CD8-positive, alpha-beta memory T cell (primary cell): ENCODE measurements around the gene CAPN1. TPM values are rescaled to one million over a fixed set of nuclear protein-coding genes. Genes with fewer than 3 reads are reported as not detected.

ENCODE experiments used
- CTCF ChIA-PET: fragments of 350-600 bp; sonication (Branson Sonifier 250); formaldehyde crosslinking; loops from one replicate; lab custom pipeline; 2021; ENCODE audit warnings: antibody characterized with exemption; lab: Charles Lee
- POLR2A ChIA-PET: fragments of 350-600 bp; sonication (Branson Sonifier 250); formaldehyde crosslinking; loops from one replicate; lab custom pipeline; 2021; ENCODE audit warnings: antibody characterized with exemption; lab: Charles Lee
- DNase-seq, 5 donors: peaks; one replicate each; pipeline versions ENCODE4 v3.0.0 to v3.0.0-alpha.2; 2020 to 2022; ENCODE audit warnings: mixed read lengths in 1 of 5
- H3K27ac ChIP-seq: one replicate; pipeline ENCODE4 v1.7.0; 2013; ENCODE audit warnings: low read depth, mild to moderate bottlenecking, low read length, moderate library complexity
- H3K27me3 ChIP-seq: 2 replicates; pipeline ENCODE4 v1.7.0; 2013; ENCODE audit warnings: low read length, mild to moderate bottlenecking; ENCODE audit not compliant: insufficient read depth, poor library complexity, severe bottlenecking
- H3K36me3 ChIP-seq: 2 replicates; pipeline ENCODE4 v1.7.0; 2013; ENCODE audit warnings: mild to moderate bottlenecking, low read length, moderate library complexity; ENCODE audit not compliant: insufficient read depth
- H3K4me1 ChIP-seq: 2 replicates; pipeline ENCODE4 v1.7.0; 2013; ENCODE audit warnings: mild to moderate bottlenecking, low read length, moderate library complexity; ENCODE audit not compliant: insufficient read depth
- H3K4me3 ChIP-seq: 2 replicates; pipeline ENCODE4 v1.7.0; 2013; ENCODE audit warnings: mild to moderate bottlenecking, low read length
- H3K9me3 ChIP-seq: 2 replicates; pipeline ENCODE4 v1.7.0; 2013; ENCODE audit warnings: mild to moderate bottlenecking, low read length
- H3K27ac Mint-ChIP-seq, 8 donors: one replicate each; pipeline ENCODE4 v1.8.0; 2020 to 2021; ENCODE audit warnings: mixed read lengths in 8 of 8, mild to moderate bottlenecking in 6 of 8, inconsistent platforms in 3 of 8, moderate library complexity in 3 of 8
- H3K27me3 Mint-ChIP-seq, 2 donors: one replicate each; pipeline ENCODE4 v1.8.0; 2020 to 2021; ENCODE audit warnings: mixed read lengths in 2 of 2, mild to moderate bottlenecking in 1 of 2, moderate library complexity in 1 of 2
- H3K36me3 Mint-ChIP-seq, 3 donors: one replicate each; pipeline ENCODE4 v1.8.0; 2020 to 2021; ENCODE audit warnings: mixed read lengths in 3 of 3, inconsistent platforms in 1 of 3, mild to moderate bottlenecking in 1 of 3
- H3K4me1 Mint-ChIP-seq, 3 donors: one replicate each; pipeline ENCODE4 v1.8.0; 2020 to 2021; ENCODE audit warnings: mixed read lengths in 3 of 3, inconsistent platforms in 1 of 3, mild to moderate bottlenecking in 1 of 3
- H3K4me3 Mint-ChIP-seq, 7 donors: one replicate each; pipeline ENCODE4 v1.8.0; 2020 to 2021; ENCODE audit warnings: mixed read lengths in 7 of 7, mild to moderate bottlenecking in 6 of 7, moderate library complexity in 4 of 7, inconsistent platforms in 2 of 7
- H3K9me3 Mint-ChIP-seq, 5 donors: one replicate each; pipeline ENCODE4 v1.8.0; 2020 to 2022; ENCODE audit warnings: mixed read lengths in 5 of 5, mild to moderate bottlenecking in 3 of 5, moderate library complexity in 2 of 5, inconsistent platforms in 1 of 5
- polyA plus RNA-seq: library from polyadenylated mRNA; unstranded; fragments of 300-500 nt; fragmentation: Illumina TruSeq; gene quantifications from one replicate; pipeline ENCODE4 v1.2.3, GENCODE V29; 2021
- total RNA-seq, 2 experiments: library from RNA; stranded (reverse); gene quantifications; one replicate each; pipeline ENCODE4 v1.2.3, GENCODE V29; 2021

The CAPN1 gene
- total and polyA plus RNA-seq, 3 experiments from 2014 or later, result 88.2 to 110 (median 92.0) TPM

DNA sequence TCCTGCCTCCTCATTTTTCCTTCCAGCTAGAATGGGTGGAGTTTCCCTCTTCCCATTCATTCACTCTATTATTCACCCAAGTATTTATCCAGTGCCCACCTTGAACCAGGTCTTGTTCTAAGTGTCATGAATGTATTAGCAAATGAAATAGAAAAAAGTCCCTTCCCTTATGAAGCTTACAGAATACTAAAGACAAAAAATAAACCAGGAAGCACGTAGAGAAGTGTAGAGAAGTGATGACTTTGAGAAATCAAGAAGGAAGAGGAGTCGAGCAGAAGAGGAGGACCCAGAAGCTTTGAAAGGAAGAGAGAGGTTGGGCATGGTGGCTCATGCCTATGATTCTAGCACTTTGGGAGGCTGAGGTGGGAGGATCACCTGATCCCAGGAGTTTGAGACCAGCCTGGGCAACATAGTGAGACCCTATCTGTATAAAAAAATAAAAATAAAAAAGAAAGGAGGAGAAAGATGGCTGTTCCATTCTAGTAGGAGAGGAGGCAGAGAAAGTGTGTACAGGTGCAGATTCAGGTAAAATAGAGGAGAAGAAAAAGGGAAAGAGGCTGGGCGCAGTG lies 30.3 kb upstream of the CAPN1 start:
- no peak for DNase-seq
- Mint-ChIP-seq H3K9me3 (peaks cover 0 to 3% (median 0%) of the 10 kb centered on the region in 5 donors), H3K4me3 (no peak overlapping the region), H3K27me3 (peaks cover 0 to 4% of the 10 kb centered on the region in 2 donors), H3K27ac (peak overlapping the region in 1 of 8 donors; percentile 3), H3K4me1 (no peaks in the 10 kb centered on the region), H3K36me3 (no peaks in the 10 kb centered on the region)
- no peak overlapping the region for H3K27ac ChIP-seq
- no peaks in the 10 kb centered on the region for H3K4me1 ChIP-seq
- CTCF ChIA-PET, result no interaction called here
- H3K4me3 ChIP-seq, result no peak overlapping the region
- H3K27me3 ChIP-seq, result no peaks in the 10 kb centered on the region
- POLR2A ChIA-PET, result interaction anchor here (0.5 kb wide), 1 partner anchor 89 kb away, joined by 4 read pairs; no protein-coding TSS in a partner anchor
- no peaks in the 10 kb centered on the region for H3K9me3 ChIP-seq
- H3K36me3 ChIP-seq, result no peaks in the 10 kb centered on the region

DNA sequence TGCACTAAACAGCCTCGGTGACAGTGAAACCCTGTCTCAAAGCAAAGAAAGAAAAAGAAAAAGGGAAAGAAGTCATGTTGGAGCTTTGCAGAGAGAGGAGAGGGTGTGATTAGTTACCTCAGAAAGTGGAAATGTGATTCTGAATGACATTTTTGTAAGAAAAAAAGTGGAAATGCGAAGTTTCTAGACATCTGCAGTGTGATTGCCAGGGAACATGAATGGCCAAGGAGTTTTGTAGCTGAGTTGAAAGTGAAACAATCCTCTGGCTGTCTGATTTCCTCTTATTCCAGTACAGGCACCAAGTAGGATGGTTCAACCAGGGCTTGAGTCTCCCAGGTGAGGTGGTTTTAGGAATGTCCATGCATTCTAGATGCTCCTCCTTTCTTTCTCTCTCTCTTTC lies 29.6 kb upstream of the CAPN1 start:
- H3K27me3 ChIP-seq, result no peaks in the 10 kb centered on the region
- ChIA-PET POLR2A (interaction anchor here (0.5 kb wide), 1 partner anchor 89 kb away, joined by 4 read pairs; no protein-coding TSS in a partner anchor), CTCF (no interaction called here)
- Mint-ChIP-seq H3K36me3 (no peaks in the 10 kb centered on the region), H3K4me1 (no peaks in the 10 kb centered on the region), H3K27me3 (peaks cover 0 to 4% of the 10 kb centered on the region in 2 donors), H3K27ac (no peak overlapping the region), H3K9me3 (peaks cover 0 to 3% (median 0%) of the 10 kb centered on the region in 5 donors), H3K4me3 (peak overlapping the region in 1 of 7 donors; percentile 15)
- DNase-seq, result no peak
- no peak overlapping the region for H3K27ac ChIP-seq
- no peaks in the 10 kb centered on the region for H3K4me1 ChIP-seq
- H3K9me3 ChIP-seq, result no peaks in the 10 kb centered on the region
- H3K4me3 ChIP-seq, result no peak overlapping the region
- no peaks in the 10 kb centered on the region for H3K36me3 ChIP-seq

DNA sequence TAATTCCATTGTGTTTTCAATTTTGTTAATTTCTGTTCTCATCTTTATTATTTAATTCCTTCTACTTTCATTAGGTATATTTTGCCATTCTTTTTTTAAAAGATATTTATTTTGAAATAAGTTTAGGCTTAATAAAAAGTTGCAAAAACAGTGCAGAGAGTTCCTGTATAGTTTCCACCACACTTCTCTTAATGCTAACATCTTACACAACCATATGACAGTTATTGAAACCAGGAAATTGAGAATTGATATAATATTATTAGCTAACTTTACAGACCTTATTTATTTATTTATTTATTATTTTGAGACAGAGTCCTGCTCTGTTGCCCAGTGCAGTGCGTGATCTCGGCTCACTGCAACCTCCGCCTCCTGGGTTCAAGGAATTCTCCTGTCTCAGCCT lies 25.5 kb upstream of the CAPN1 start:
- Mint-ChIP-seq H3K4me1 (no peaks in the 10 kb centered on the region), H3K27me3 (peaks cover 9 to 15% of the 10 kb centered on the region in 2 donors), H3K36me3 (no peaks in the 10 kb centered on the region), H3K9me3 (no peaks in the 10 kb centered on the region), H3K4me3 (no peak overlapping the region), H3K27ac (no peak overlapping the region)
- ChIA-PET POLR2A (no interaction called here), CTCF (no interaction called here)
- H3K4me1 ChIP-seq, result no peaks in the 10 kb centered on the region
- no peak for DNase-seq
- no peak overlapping the region for H3K27ac ChIP-seq
- H3K4me3 ChIP-seq, result no peak overlapping the region
- H3K27me3 ChIP-seq, result no peaks in the 10 kb centered on the region
- H3K36me3 ChIP-seq, result no peaks in the 10 kb centered on the region
- H3K9me3 ChIP-seq, result no peaks in the 10 kb centered on the region

DNA sequence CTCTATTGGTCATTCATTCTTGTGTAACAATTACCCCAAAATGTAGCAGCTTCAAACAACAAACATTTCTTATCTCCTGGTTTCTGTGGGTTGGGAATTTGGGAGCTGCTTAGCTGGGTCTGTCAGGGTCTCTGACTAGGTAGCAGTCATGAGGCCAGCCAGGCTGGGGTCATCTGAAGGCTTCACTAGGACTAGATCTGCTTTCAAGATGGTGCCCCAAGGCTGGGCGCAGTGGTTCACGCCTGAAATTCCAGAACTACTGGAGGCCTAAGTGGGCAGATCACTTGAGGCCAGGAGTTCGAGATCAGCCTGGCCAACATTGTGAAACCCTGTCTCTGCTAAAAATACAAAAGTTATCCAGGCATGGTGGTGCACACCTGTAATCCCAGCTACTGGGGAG lies 24.8 kb upstream of the CAPN1 start:
- Histone ChIP-seq H3K27ac (no peak overlapping the region), H3K27me3 (no peaks in the 10 kb centered on the region), H3K9me3 (no peaks in the 10 kb centered on the region), H3K4me3 (no peak overlapping the region), H3K4me1 (no peaks in the 10 kb centered on the region), H3K36me3 (no peaks in the 10 kb centered on the region)
- POLR2A ChIA-PET, result no interaction called here
- Mint-ChIP-seq H3K27me3 (peaks cover 9 to 15% of the 10 kb centered on the region in 2 donors), H3K9me3 (no peaks in the 10 kb centered on the region), H3K27ac (peak overlapping the region in 1 of 8 donors; percentile 11), H3K4me1 (no peaks in the 10 kb centered on the region), H3K4me3 (no peak overlapping the region), H3K36me3 (no peaks in the 10 kb centered on the region)
- CTCF ChIA-PET, result no interaction called here
- DNase-seq, result no peak

DNA sequence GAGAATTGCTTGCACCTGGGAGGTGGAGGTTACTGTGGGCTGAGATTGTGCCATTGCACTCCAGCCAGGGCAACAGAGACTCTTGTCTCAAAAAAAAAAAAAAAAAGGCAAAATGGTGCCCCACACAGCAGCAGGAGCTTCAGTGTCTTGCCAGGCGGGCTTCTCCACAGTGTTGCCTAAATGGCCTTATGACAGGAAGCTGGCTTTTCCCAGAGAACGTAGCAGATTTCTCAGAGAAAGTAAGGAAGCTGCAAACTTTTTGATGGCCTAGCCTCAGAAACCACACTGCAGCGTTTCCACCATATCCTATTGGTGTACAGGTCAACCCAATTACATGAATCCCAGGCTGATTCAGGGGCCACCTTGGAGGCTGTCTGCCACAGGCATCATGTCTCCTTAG lies 24.4 kb upstream of the CAPN1 start:
- Histone ChIP-seq H3K9me3 (no peaks in the 10 kb centered on the region), H3K36me3 (no peaks in the 10 kb centered on the region), H3K4me1 (no peaks in the 10 kb centered on the region), H3K27ac (no peak overlapping the region), H3K27me3 (no peaks in the 10 kb centered on the region), H3K4me3 (no peak overlapping the region)
- no peaks in the 10 kb centered on the region for H3K4me1 Mint-ChIP-seq
- H3K27ac Mint-ChIP-seq, result no peak overlapping the region
- no peaks in the 10 kb centered on the region for H3K36me3 Mint-ChIP-seq
- H3K4me3 Mint-ChIP-seq, result no peak overlapping the region
- ChIA-PET CTCF (no interaction called here), POLR2A (interaction anchor here (0.6 kb wide), 1 partner anchor 262 kb away, joined by 3 read pairs; no protein-coding TSS in a partner anchor)
- no peak for DNase-seq
- H3K9me3 Mint-ChIP-seq, result no peaks in the 10 kb centered on the region
- peaks cover 9 to 15% of the 10 kb centered on the region in 2 donors for H3K27me3 Mint-ChIP-seq

DNA sequence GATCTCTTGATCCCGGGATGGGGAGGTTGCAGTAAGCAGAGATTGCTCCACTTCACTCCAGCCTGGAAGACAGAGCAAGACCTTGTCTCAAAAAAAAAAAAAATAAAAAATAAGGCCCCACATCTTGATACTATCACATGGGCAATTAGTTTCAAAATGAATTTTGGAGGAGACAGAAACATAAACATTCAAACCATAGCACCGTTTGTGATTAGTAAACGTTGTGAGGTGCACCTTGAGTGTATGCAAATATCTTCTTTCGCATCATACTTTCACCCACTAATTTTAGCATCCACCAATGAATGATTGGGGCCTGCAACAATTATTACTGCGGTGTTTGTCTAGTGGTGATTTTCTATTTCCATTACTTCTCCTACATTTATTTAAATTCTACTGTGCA lies 22.7 kb upstream of the CAPN1 start:
- Mint-ChIP-seq H3K36me3 (no peaks in the 10 kb centered on the region), H3K27ac (no peak overlapping the region), H3K27me3 (peaks cover 9 to 15% of the 10 kb centered on the region in 2 donors), H3K4me3 (no peak overlapping the region), H3K9me3 (no peaks in the 10 kb centered on the region), H3K4me1 (no peaks in the 10 kb centered on the region)
- CTCF ChIA-PET, result no interaction called here
- POLR2A ChIA-PET, result no interaction called here
- no peaks in the 10 kb centered on the region for H3K4me1 ChIP-seq
- H3K27ac ChIP-seq, result no peak overlapping the region
- H3K36me3 ChIP-seq, result no peaks in the 10 kb centered on the region
- DNase-seq, result no peak
- H3K27me3 ChIP-seq, result no peaks in the 10 kb centered on the region
- H3K4me3 ChIP-seq, result no peak overlapping the region
- H3K9me3 ChIP-seq, result no peaks in the 10 kb centered on the region

DNA sequence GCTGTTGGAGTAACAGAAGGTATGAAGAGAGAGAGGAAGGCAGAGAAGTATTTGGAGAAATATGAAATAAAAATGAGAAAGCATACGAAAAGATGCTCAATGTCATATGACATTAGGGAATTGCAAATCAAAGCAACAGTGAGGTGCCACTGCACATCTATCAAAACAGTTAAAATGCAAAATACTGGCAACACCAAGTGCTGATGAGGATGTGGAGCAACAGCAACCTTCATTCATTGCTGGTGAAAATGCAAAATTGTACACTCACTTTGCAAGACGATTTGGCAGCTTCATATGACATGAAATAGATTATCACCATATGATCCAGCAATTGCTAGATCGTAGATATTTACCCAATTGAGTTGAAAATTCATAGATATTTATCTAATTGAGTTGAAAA lies 21.1 kb upstream of the CAPN1 start:
- no peaks in the 10 kb centered on the region for H3K36me3 Mint-ChIP-seq
- H3K36me3 ChIP-seq, result no peaks in the 10 kb centered on the region
- H3K4me1 Mint-ChIP-seq, result no peaks in the 10 kb centered on the region
- H3K4me3 ChIP-seq, result no peak overlapping the region
- ChIA-PET POLR2A (no interaction called here), CTCF (no interaction called here)
- no peak overlapping the region for H3K4me3 Mint-ChIP-seq
- peaks cover 11 to 15% of the 10 kb centered on the region in 2 donors for H3K27me3 Mint-ChIP-seq
- no peaks in the 10 kb centered on the region for H3K27me3 ChIP-seq
- no peak overlapping the region for H3K27ac Mint-ChIP-seq
- no peak overlapping the region for H3K27ac ChIP-seq
- no peaks in the 10 kb centered on the region for H3K9me3 ChIP-seq
- H3K9me3 Mint-ChIP-seq, result no peaks in the 10 kb centered on the region
- DNase-seq, result no peak
- H3K4me1 ChIP-seq, result no peaks in the 10 kb centered on the region

DNA sequence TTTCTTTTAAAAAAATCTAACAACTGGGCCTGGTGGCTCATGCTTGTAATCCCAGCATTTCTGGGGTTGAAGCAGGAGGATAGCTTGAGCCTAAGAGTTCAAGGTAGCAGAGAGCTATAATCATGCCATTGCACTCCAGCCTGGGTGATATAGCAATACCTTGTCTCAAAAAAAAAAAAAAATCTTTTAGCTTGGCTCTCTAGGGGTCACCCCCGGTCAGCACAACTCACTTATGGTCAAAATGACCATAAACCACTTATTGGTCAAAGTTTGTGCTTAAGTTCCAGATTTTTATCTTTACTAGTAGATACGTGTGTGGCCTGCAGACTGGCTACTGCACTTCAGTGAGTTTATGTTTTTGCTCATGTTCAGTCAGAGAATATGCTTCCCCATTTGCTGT lies 18.0 kb upstream of the CAPN1 start:
- POLR2A ChIA-PET, result no interaction called here
- CTCF ChIA-PET, result interaction anchor here (1.0 kb wide), 1 partner anchor 18 kb away, joined by 3 read pairs; the partner anchor contains the start of gene CAPN1
- H3K27me3 Mint-ChIP-seq, result peaks cover 10 to 15% of the 10 kb centered on the region in 2 donors

More for the DNA sequence above, 18.0 kb upstream of the CAPN1 start:
- Histone ChIP-seq H3K4me1 (no peaks in the 10 kb centered on the region), H3K27me3 (no peaks in the 10 kb centered on the region), H3K27ac (no peak overlapping the region), H3K36me3 (no peaks in the 10 kb centered on the region), H3K9me3 (no peaks in the 10 kb centered on the region), H3K4me3 (no peak overlapping the region)
- no peak for DNase-seq
- H3K4me3 Mint-ChIP-seq, result no peak overlapping the region
- no peaks in the 10 kb centered on the region for H3K9me3 Mint-ChIP-seq
- H3K36me3 Mint-ChIP-seq, result no peaks in the 10 kb centered on the region
- no peaks in the 10 kb centered on the region for H3K4me1 Mint-ChIP-seq
- H3K27ac Mint-ChIP-seq, result no peak overlapping the region
